GM19099 (cell line): Measurements from ENCODE around the gene OR10G4.

ENCODE experiments used
- POLR2A ChIP-seq: IDR thresholded peaks from 3 replicates; pipeline ENCODE4 v1.6.1; 2011; ENCODE audit warnings: low read depth; ENCODE audit not compliant: insufficient read length; ENCODE audit errors: extremely low read depth

OR10G4 gene, protein sequence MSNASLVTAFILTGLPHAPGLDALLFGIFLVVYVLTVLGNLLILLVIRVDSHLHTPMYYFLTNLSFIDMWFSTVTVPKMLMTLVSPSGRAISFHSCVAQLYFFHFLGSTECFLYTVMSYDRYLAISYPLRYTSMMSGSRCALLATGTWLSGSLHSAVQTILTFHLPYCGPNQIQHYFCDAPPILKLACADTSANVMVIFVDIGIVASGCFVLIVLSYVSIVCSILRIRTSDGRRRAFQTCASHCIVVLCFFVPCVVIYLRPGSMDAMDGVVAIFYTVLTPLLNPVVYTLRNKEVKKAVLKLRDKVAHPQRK

DNA sequence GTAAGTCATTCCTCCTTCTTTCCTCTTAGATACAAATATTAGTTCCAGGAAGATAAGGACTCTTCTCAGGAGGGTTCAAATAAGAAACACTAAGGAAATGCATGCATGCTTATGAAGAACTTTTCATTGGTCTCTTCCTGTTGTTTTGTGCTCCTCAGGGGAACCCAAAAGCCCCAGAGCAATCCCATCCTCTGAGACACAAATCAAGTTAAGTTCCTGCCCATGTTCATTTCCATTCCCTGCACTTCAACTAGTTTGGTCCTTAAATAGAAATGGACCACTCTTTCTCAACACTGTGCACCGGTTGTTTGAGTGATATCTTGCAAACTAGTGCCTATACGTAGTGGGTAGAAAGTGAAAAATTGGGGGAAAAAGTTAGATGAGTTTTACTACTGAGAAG is at the start of gene OR10G4:
Gene OR10G4 (plus strand): TSS at position 301 of the 400 bp plus-strand sequence. CDS start 2,578 bp downstream, outside the sequence.
- no peak for TF ChIP-seq POLR2A

DNA sequence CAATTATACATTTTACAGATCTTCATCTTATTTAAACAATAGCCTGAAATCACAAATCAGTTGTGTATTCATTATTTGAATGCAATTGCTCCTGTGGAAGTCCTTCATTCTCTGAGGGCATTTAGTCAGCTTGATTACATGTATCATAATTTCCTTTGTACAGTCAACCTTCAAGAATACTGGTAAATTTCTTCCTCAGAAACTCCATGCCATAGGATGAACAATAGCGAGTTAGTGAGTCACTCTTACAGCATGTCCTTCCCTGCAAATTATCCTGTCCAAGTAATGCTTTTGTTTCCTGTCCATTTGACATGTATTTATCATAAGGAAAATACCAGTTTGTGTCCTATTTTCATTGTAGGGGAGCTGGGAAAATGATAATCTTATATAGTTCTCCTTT is 39.0 kb upstream of the OR10G4 start:
- no peak for TF ChIP-seq POLR2A

DNA sequence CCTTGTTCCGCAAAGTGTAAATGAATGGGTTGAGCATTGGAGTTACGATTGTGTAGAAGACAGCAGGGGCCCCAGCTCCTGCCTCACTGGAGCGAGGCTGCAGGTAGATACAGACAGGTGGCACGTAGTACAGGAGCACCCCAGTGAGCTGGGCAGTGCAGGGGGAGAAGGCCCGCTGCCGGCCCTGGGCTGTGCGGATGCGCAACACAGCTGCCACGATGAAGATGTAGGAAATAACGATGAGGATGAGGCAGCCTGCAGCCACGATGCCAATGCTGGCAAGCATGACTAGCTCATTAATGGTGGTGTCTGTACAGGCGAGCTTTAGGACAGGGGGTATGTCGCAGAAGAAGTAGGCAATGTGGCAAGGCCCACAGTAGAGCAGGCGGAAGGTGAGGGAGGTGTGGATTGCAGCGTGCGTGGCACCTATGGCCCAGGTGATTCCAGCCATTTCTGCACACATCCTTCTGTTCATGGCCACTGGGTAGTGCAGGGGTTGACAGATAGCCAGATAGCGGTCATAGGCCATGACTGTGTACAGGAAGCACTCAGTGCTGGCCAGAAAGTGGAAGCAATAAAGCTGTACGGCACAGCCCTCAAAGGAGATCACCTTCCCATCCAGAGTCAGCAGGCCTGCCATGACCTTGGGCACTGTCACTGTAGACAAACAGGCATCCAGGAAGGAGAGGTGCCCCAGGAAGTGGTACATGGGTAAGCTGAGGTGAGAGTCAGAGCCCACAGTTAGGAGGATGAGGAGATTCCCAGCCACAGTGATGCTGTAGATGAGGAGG is 35.8 kb upstream of the OR10G4 start:
- no peak for TF ChIP-seq POLR2A

DNA sequence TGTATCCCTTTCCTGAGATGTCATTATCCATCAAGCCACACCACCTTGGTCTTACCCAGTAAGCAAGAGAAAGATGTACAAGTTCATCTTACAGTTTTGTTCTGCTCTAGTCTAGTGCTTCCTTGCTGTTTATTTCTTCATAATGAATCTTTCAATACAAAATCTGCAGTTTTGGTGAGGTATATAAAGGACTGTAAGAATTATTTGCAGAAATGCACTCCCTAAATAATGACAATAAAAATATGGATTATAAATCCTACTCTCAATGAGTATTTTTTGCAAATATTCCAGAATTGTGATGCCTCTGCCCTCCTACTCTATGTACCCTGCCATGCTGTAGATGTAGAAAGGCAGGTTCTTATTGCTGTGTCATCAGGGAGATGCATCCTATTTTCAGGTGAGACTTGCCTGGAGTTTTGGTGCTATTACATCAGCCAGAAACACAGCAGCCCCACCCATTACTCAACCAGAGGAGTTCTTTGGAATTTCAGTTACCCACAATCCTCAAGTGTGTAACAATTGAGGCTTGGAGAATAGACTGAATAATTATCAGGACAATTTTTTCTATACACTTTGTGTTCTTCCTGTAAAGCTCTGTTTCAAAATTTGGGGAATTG is 35.0 kb upstream of the OR10G4 start, which contains the start of gene OR10S1:
Gene OR10S1 (minus strand): TSS at position 51 of the 617 bp plus-strand sequence. CDS start 117 bp downstream, outside the sequence.
- TF ChIP-seq POLR2A, result no peak

DNA sequence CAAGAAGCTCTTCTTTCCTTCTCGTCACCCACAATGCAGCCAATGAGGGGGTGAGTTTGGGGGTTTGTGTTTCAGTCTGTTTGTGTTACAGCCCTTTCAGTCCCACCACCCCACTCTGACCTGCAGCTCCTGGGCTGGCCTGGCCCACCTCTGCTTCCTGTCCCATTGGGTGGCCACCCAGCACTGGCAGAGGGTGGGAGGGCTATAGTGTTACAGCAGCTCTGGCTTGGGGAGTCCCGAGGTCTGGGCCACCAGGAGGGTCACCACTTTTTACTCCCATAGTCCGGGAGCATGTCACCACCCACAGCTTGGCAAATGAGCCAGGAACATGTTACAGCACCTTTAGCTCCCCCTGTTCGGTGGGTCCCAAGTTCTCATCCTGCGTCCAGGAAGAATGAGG is 33.5 kb upstream of the OR10G4 start:
- TF ChIP-seq POLR2A, result no peak

DNA sequence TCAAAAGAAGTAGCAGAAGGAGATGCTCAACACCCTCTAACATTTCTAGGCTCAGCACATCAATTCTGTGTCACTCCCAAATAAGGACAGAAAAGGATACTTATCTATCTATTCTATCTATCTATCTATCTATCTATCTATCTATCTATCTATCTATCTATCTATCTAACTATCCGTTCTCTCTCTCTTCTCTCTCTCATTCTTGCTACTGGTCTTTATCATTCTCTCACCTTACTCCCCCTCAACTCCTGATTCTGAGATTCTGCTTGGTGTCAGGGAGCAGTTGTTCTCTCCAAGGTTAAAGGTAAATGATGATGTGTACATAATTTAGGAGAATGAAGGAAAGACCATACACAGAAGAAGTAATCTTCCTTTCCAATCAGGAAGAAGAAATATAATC is 17.7 kb upstream of the OR10G4 start, which contains the start of gene OR10G6:
Gene OR10G6 (minus strand): TSS at position 43 of the 400 bp plus-strand sequence. CDS start 0 bp downstream, at position 43.
- no peak for TF ChIP-seq POLR2A

DNA sequence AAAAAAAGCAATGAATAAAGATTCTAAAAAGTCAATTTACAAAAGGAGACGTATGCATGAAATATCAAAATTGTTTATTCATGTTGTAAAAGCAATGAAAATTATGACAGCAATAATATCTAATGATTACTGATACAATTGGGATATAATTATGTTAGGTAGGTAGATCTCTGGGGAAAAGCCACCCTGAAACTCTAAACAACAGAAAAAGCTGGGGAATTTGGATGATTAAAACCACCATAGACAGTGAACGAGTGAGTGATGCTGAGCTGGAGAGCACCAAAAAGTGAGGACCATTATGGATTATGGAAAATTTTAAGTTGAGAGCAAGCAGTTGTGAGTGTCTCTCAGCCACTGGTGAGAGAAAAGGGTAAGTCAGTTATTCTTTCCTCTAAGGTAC is 13.7 kb downstream of the OR10G4 start, which contains the start of gene OR10G8:
Gene OR10G8 (plus strand): TSS at position 301 of the 400 bp plus-strand sequence. CDS start 2,825 bp downstream, outside the sequence.
- no peak for TF ChIP-seq POLR2A

DNA sequence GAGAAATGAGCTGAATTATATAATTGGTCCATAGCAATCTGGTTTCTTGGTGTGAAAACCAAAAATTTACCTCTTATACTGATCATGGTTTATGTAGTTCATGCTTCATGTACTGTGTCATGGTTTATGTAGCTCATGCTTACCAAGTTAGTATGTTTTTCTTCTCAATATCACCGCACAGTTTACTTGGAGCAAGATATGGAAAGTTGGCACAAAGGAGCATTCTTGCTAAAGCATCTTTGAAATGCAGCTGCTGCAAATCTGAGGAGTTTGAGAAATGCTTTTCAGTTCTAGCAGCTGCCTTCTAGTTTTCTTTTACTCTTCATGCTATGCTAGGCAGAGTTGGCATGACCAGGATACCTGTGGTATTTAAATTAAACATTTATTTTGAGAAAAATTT is 23.9 kb downstream of the OR10G4 start:
- TF ChIP-seq POLR2A, result no peak

DNA sequence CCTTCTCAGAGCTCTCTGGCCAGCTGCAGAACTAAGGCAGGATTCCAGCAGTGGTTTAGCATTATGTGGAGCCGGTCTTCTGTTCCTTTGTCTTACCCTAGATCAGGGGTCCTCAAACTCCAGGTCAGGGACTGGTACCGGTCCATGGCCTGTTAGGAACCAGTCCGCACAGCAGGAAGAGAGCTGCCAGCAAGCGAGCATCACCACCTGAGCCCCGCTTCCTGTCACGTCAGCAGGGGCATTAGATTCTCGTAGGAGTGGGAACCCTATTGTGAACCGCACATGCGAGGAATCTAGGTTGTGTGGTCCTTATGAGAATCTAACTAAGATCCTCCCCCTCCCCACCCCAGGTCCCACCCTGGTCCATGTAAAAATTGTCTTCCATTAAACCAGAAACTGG is 26.8 kb downstream of the OR10G4 start:
- TF ChIP-seq POLR2A, result no peak

DNA sequence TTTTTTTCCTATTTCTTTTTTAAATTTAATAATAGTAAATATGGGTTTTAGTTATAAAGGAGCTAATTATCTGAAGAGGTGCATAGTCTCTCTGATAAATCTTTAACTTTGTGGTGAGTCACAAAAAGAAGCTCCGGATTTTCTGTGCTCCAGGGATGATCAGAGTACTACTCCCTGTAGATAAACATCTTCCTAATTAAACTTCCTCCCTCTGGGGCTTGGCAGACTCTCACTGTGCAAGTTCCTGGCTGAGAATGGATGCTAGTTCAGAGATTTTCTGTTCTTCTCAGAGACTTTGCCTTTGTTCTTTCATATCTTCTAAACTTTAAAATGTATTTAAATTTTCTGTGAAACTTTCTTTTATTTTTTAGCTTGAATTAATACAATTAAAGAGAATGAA is 28.5 kb downstream of the OR10G4 start, which contains the start of gene OR10G7:
Gene OR10G7 (minus strand): TSS at position 72 of the 400 bp plus-strand sequence. CDS start 2,324 bp downstream, outside the sequence.
- no peak for TF ChIP-seq POLR2A

DNA sequence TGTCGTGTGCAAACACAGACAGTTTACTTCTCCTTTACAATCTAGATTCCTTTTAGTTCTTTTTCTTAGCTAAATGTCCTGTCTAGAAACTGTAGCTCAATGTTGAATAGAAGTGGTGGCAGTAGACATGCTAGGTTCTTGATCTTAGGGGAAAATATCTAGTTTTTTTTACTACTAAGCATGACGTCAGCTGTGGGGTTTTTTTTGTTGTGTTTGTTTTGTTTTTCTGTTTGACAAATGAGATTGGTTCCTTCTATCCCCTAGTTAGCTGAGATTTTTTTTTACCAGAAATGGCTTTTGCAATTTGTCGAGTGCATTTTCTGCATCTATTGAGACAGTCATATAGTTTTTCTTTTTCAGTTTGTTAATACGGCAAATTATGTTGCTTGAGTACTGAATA is 30.6 kb downstream of the OR10G4 start:
- no peak for TF ChIP-seq POLR2A

DNA sequence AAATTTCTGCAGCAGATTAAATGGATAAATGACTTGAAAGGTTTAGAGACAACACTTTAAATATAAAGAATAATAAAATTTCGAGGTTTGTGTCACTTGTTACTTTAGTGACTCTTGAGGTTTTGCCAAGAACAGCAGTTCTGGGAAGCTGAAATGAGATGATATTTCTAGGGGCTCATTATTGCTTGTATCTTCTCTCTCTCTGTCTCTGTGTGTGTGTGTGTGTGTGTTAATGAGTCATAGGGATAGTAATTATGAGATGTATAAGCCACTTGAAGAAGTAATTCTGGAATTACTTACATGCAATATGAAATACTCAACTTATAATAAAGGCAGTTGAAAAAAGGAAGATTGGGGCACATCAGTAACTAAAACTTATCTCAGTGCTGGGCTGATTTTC is 38.0 kb downstream of the OR10G4 start:
- TF ChIP-seq POLR2A, result no peak

DNA sequence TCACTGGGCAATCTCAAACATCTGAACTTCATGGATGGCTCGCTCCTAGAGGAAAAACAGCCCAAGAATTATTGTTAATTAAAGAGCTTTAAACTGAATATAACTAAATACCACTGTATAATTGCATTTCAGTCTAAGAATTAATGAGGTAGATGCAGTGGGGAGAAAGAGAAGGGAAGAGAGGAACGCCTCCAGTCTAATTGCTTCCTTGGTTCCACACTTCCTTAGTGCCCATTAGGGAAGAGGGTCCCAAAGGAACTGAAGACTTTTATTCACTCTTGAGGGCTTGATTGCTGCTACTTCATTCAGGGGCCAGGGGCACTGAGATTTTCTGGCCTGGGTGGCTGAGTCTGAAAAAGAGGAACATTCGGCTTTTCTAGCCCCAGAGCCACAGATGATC is 40.2 kb downstream of the OR10G4 start:
- no peak for TF ChIP-seq POLR2A
